Sigmoid colon (tissue), 7 donors: Measurements from ENCODE around the gene CDIPT. TPM values are rescaled to one million over a fixed set of nuclear protein-coding genes. Genes with fewer than 3 reads are reported as not detected.
"Not testable (repeated sequence)": the region's sequence is repeated elsewhere in the genome, so short reads cannot be mapped to it uniquely, and the experiment has no call there.

Experiments
- DNase-seq: peaks from one replicate; pipeline ENCODE4 v3.0.0-alpha.2; 2019
- H3K27ac ChIP-seq, 4 donors: fragments of 200-600 bp; sonication (generic); one replicate each; pipeline ENCODE4 v1.5.1; 2016 to 2019; ENCODE audit warnings: mild to moderate bottlenecking in 1 of 4
- H3K27me3 ChIP-seq, 3 donors: fragments of 200-600 bp; sonication (generic); one replicate each; pipeline ENCODE4 v1.5.1; 2019; ENCODE audit warnings: mild to moderate bottlenecking in 1 of 3
- H3K36me3 ChIP-seq, 4 donors: fragments of 200-600 bp; sonication (generic); one replicate each; pipeline ENCODE4 v1.5.1; 2016 to 2019
- H3K4me1 ChIP-seq, 4 donors: fragments of 200-600 bp; sonication (generic); one replicate each; pipeline ENCODE4 v1.5.1; 2017 to 2019
- H3K4me3 ChIP-seq, 4 donors: fragments of 200-600 bp; sonication (generic); one replicate each; pipeline ENCODE4 v1.5.1; 2017 to 2019; ENCODE audit warnings: mild to moderate bottlenecking in 2 of 4, moderate library complexity in 1 of 4
- H3K9me3 ChIP-seq, 4 donors: fragments of 200-600 bp in 3 of 4; sonication (generic) in 3 of 4; one replicate each; pipeline versions ENCODE4 v1.5.1 to v1.6.1; 2013 to 2019
- CTCF ChIP-seq, 4 experiments: fragments of 450-650 bp in 3 of 4; fragments of 200-600 bp in 1 of 4; IDR thresholded peaks; one replicate each; pipeline ENCODE4 v1.5.1; 2016 to 2019; ENCODE audit warnings: antibody characterized with exemption in 4 of 4, mild to moderate bottlenecking in 3 of 4, moderate library complexity in 2 of 4
- EP300 ChIP-seq, 4 donors: sonication (generic); formaldehyde crosslinking; IDR thresholded peaks; one replicate each; pipeline ENCODE4 v1.6.1; 2017; ENCODE audit warnings: antibody characterized with exemption in 4 of 4
- POLR2A ChIP-seq, 2 donors: fragments of 450-650 bp; IDR thresholded peaks; one replicate each; pipeline ENCODE4 v1.6.1; 2016; ENCODE audit warnings: antibody characterized with exemption in 2 of 2, mild to moderate bottlenecking in 2 of 2, moderate library complexity in 2 of 2
- POLR2AphosphoS5 ChIP-seq, 4 donors: sonication (generic); formaldehyde crosslinking; IDR thresholded peaks; one replicate each; pipeline ENCODE4 v1.6.1; 2017; ENCODE audit warnings: antibody characterized with exemption in 4 of 4
- WGBS, 2 donors: extraction: QIAGEN DNeasy Blood & Tissue Kit; methylation state at CpG; one replicate each; pipeline ENCODE4 v1.1.7; 2013; 5-methylcytosine and 5-hydroxymethylcytosine counted together
- intact Hi-C: fragments of 100-400 bp; cut with DNase I; formaldehyde crosslinking; loops from one replicate; pipeline ENCODE4 v1.15.1; 2023
- polyA plus RNA-seq, 3 donors: library from polyadenylated mRNA; stranded (reverse); fragments of 200-250 nt; gene quantifications; one replicate each; pipeline ENCODE4 v1.2.3, GENCODE V29; 2013
- total RNA-seq, 4 donors: library from RNA; depleted of rRNA; stranded (reverse); fragments of >200 nt; gene quantifications; one replicate each; pipeline ENCODE4 v1.1.0, GENCODE V29; 2016
- donor health status: healthy with polysubstance abuse.
- donor health status: Bipolar disorder and iron deficiency.
- donor health status: healthy.

The CDIPT gene
- total and polyA plus RNA-seq, 7 donors, result 39.8 to 120 (median 107) TPM

GRCh38 chr16:29873319-29873718 is 10.3 kb upstream of the CDIPT start:
- Histone ChIP-seq H3K27me3 (peaks cover 19 to 38% (median 27%) of the 10 kb centered on the region in 3 donors), H3K4me3 (no peak overlapping the region), H3K4me1 (peaks cover 0 to 16% (median 9%) of the 10 kb centered on the region in 4 donors), H3K36me3 (no peaks in the 10 kb centered on the region), H3K27ac (no peak overlapping the region), H3K9me3 (peaks cover 0 to 3% (median 0%) of the 10 kb centered on the region in 4 donors)
- DNase-seq, result no peak
- WGBS, 2 donors, result 92 to 93% methylated on average over 26 of the region's 26 CpGs
- TF ChIP-seq CTCF (IDR thresholded peaks at IDR 0.05) (no peak), POLR2A (IDR thresholded peaks at IDR 0.05) (no peak), POLR2AphosphoS5 (IDR thresholded peaks at IDR 0.05) (no peak), EP300 (IDR thresholded peaks at IDR 0.05) (no peak)
- intact Hi-C loops, result no loop called here

GRCh38 chr16:29871822-29872546 is 9.0 kb upstream of the CDIPT start:
- Histone ChIP-seq H3K4me3 (no peak overlapping the region), H3K27me3 (peaks cover 12 to 24% (median 14%) of the 10 kb centered on the region in 3 donors), H3K4me1 (peaks cover 0 to 8% (median 7%) of the 10 kb centered on the region in 4 donors), H3K9me3 (peaks cover 0 to 3% (median 0%) of the 10 kb centered on the region in 4 donors), H3K36me3 (no peaks in the 10 kb centered on the region), H3K27ac (no peak overlapping the region)
- intact Hi-C loops, result no loop called here
- 91 to 95% methylated on average over 16 of the region's 16 CpGs for WGBS, 2 donors
- TF ChIP-seq EP300 (IDR thresholded peaks at IDR 0.05) (no peak), CTCF (IDR thresholded peaks at IDR 0.05) (no peak), POLR2AphosphoS5 (IDR thresholded peaks at IDR 0.05) (no peak), POLR2A (IDR thresholded peaks at IDR 0.05) (no peak)
- no peak for DNase-seq

- H3K4me1 ChIP-seq, H3K27ac ChIP-seq, H3K4me3 ChIP-seq, intact Hi-C loops, H3K27me3 ChIP-seq, H3K36me3 ChIP-seq, H3K9me3 ChIP-seq, DNase-seq: not testable (repeated sequence)
- WGBS, 2 donors, result 77 to 92% methylated on average over 8 of the region's 8 CpGs
These were observed 6.0 kb upstream of the CDIPT start for GRCh38 chr16:29869067-29869466.

GRCh38 chr16:29868396-29869009 is 5.5 kb upstream of the CDIPT start:
- H3K4me3 ChIP-seq, result no peak overlapping the region
- no peaks in the 10 kb centered on the region for H3K36me3 ChIP-seq
- no peak for DNase-seq
- TF ChIP-seq CTCF (IDR thresholded peaks at IDR 0.05) (no peak), POLR2A (IDR thresholded peaks at IDR 0.05) (no peak), POLR2AphosphoS5 (IDR thresholded peaks at IDR 0.05) (no peak), EP300 (IDR thresholded peaks at IDR 0.05) (no peak)
- no peak overlapping the region for H3K27ac ChIP-seq
- WGBS, 2 donors, result 69 to 80% methylated on average over 8 of the region's 8 CpGs
- intact Hi-C loops, result no loop called here
- no peaks in the 10 kb centered on the region for H3K27me3 ChIP-seq
- peaks cover 0 to 4% (median 3%) of the 10 kb centered on the region in 4 donors for H3K4me1 ChIP-seq
- no peaks in the 10 kb centered on the region for H3K9me3 ChIP-seq

- Histone ChIP-seq H3K27me3 (no peaks in the 10 kb centered on the region), H3K36me3 (peaks cover 0 to 23% (median 20%) of the 10 kb centered on the region in 4 donors), H3K9me3 (no peaks in the 10 kb centered on the region), H3K27ac (no peak overlapping the region), H3K4me1 (peaks cover 0 to 23% (median 21%) of the 10 kb centered on the region in 4 donors), H3K4me3 (no peak overlapping the region)
- WGBS, 2 donors, result 85% methylated on average over 9 of the region's 9 CpGs
- DNase-seq, result no peak
- intact Hi-C loops, result no loop called here
- no peak for TF ChIP-seq EP300 (IDR thresholded peaks at IDR 0.05)
- no peak for TF ChIP-seq POLR2A (IDR thresholded peaks at IDR 0.05)
- TF ChIP-seq CTCF (IDR thresholded peaks at IDR 0.05), result no peak
- TF ChIP-seq POLR2AphosphoS5 (IDR thresholded peaks at IDR 0.05), result no peak
These were observed 1.2 kb upstream of the CDIPT start for GRCh38 chr16:29864205-29864604.
